Measurements from ENCODE around the gene CRIM1.

CRIM1 gene

DNA sequence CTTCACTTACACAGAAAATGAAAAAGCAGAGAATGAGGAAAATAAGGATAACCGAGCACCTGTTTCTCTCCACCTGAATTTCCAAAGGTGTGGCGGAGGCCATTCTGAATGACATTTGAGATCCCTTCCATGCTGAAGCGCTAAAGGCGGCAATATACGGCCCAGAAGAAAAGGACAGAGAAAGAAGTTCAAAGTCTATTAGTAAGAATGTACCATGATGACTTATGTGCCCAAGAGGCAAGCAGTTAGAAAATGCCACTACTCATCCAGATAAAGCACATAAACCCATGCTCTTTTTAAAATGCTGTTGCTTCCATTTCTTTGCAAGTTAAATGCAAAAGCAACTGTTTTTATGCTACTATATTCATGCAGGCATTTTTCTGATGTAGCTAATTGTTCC lies 205.1 kb downstream of the CRIM1 start:
- Histone ChIP-seq H3K9ac (ENCODE audit: low read length) (peak overlapping the region; percentile 87), H3K4ac (ENCODE audit: low read depth in 1 of 2, low read length in 2 of 2) (no peak overlapping the region), H3K4me1 (ENCODE audit: control insufficient read depth, insufficient read depth, low read depth, low read length) (peaks cover 5% of the 10 kb centered on the region), H2BK12ac (ENCODE audit: low read length in 2 of 2) (no peak overlapping the region), H4K8ac (ENCODE audit: low read length) (no peak overlapping the region), H3K4me3 (ENCODE audit: insufficient read depth in 1 of 2, low read depth in 1 of 2, low read length in 2 of 2) (no peak overlapping the region), H3K79me1 (replicated peaks; ENCODE audit: low read length, poor library complexity, severe bottlenecking) (peaks cover 22% of the 10 kb centered on the region), H2BK5ac (ENCODE audit: low read depth, low read length, poor library complexity, severe bottlenecking) (no peak overlapping the region), H3K9me3 (ENCODE audit: control insufficient read depth, low read length) (no peaks in the 10 kb centered on the region), H2BK120ac (ENCODE audit: low read depth, low read length) (no peak overlapping the region), H2AFZ (ENCODE audit: low read depth, low read length) (no peak overlapping the region), H3K36me3 (ENCODE audit: control insufficient read depth in 1 of 2, insufficient read depth in 2 of 2, low read depth in 1 of 2, low read length in 2 of 2) (peaks cover 5 to 29% of the 10 kb centered on the region in 2 experiments), H3K23ac (ENCODE audit: low read length in 2 of 2) (no peak overlapping the region), H3K27me3 (ENCODE audit: control insufficient read depth in 1 of 2, insufficient read depth in 1 of 2, low read length in 2 of 2) (no peaks in the 10 kb centered on the region), H3K18ac (ENCODE audit: low read depth in 1 of 2, low read length in 2 of 2) (peak overlapping the region in 1 of 2 experiments; percentile 17), H2BK15ac (ENCODE audit: low read depth, poor library complexity, severe bottlenecking) (no peak overlapping the region), H3K14ac (ENCODE audit: low read length in 2 of 2) (peak overlapping the region in 1 of 2 experiments; percentile 67), H2AK5ac (ENCODE audit: low read length, severe bottlenecking) (peak overlapping the region; percentile 23), H3K4me2 (ENCODE audit: low read length, poor library complexity, severe bottlenecking) (no peak overlapping the region), H3K27ac (ENCODE audit: low read length, poor library complexity, severe bottlenecking) (peak overlapping the region; percentile 17), H4K91ac (ENCODE audit: low read length) (no peak overlapping the region)
- no peak for DNase-seq
- 96% methylated on average over 5 of the region's 5 CpGs for WGBS

DNA sequence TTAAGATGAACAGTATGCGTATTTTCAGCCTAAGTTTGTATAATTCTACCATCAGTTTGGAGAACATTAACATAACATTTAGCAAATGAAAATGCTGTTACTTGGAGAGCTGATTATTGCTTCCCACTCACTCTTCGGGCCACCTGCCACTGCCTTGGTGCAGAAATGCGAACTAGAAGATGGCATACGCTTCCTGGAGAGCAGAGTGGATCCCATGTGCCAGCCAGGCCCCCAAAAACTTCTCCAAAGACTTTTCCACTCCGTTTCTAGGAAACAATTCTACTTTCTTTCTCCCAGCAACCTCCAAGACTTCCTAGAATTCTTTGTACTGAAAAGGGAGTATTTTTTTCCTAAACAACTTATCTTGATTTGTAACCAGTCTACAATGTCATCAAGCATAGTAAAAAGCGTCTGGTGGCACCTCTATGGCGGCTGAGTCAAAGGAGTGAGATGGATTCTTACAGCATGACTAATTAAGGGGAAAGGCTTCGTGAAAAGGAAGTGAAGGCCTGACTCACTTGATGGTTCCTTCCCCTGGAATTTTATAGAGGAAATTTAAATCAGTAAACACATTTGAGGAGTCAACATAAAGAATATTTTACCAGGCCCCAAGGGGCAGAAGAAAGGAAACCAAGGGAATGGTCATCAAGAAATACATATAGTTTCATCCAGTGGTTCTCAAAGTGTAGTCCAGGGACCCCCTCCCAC lies 205.8 kb downstream of the CRIM1 start:
- no peak overlapping the region for H3K14ac ChIP-seq (ENCODE audit: low read length in 2 of 2)
- H2BK15ac ChIP-seq (ENCODE audit: low read depth, poor library complexity, severe bottlenecking): peak overlapping the region; percentile 77
- H3K27ac ChIP-seq (ENCODE audit: low read length, poor library complexity, severe bottlenecking): peak overlapping the region; percentile 99
- 26% methylated on average over 7 of the region's 8 CpGs for WGBS
- no peak overlapping the region for H3K4me2 ChIP-seq (ENCODE audit: low read length, poor library complexity, severe bottlenecking)
- peak; percentile 95 for DNase-seq
- peak overlapping the region; percentile 89 for H2BK5ac ChIP-seq (ENCODE audit: low read depth, low read length, poor library complexity, severe bottlenecking)
- no peak overlapping the region for H3K23ac ChIP-seq (ENCODE audit: low read length in 2 of 2)
- H2BK12ac ChIP-seq (ENCODE audit: low read length in 2 of 2): peak overlapping the region in 1 of 2 experiments; percentile 84
- peaks cover 5% of the 10 kb centered on the region for H3K4me1 ChIP-seq (ENCODE audit: control insufficient read depth, insufficient read depth, low read depth, low read length)
- no peak overlapping the region for H3K4me3 ChIP-seq (ENCODE audit: insufficient read depth in 1 of 2, low read depth in 1 of 2, low read length in 2 of 2)
- H3K4ac ChIP-seq (ENCODE audit: low read depth in 1 of 2, low read length in 2 of 2): no peak overlapping the region
- no peaks in the 10 kb centered on the region for H3K27me3 ChIP-seq (ENCODE audit: control insufficient read depth in 1 of 2, insufficient read depth in 1 of 2, low read length in 2 of 2)
- peak overlapping the region; percentile 76 for H2BK120ac ChIP-seq (ENCODE audit: low read depth, low read length)
- H3K18ac ChIP-seq (ENCODE audit: low read depth in 1 of 2, low read length in 2 of 2): peak overlapping the region; percentile 58 to 91
- peak overlapping the region; percentile 99 for H2AK5ac ChIP-seq (ENCODE audit: low read length, severe bottlenecking)
- H3K36me3 ChIP-seq (ENCODE audit: control insufficient read depth in 1 of 2, insufficient read depth in 2 of 2, low read depth in 1 of 2, low read length in 2 of 2): peaks cover 6 to 30% of the 10 kb centered on the region in 2 experiments
- peaks cover 25% of the 10 kb centered on the region for H3K79me1 ChIP-seq (replicated peaks; ENCODE audit: low read length, poor library complexity, severe bottlenecking)
- no peaks in the 10 kb centered on the region for H3K9me3 ChIP-seq (ENCODE audit: control insufficient read depth, low read length)
- H4K91ac ChIP-seq (ENCODE audit: low read length): peak overlapping the region; percentile 85
- H4K8ac ChIP-seq (ENCODE audit: low read length): peak overlapping the region; percentile 52
- H3K9ac ChIP-seq (ENCODE audit: low read length): peak overlapping the region; percentile 87
- H2AFZ ChIP-seq (ENCODE audit: low read depth, low read length): no peak overlapping the region

GRCh38 chr2:36562240-36562639 lies 206.7 kb downstream of the CRIM1 start:
- no peak overlapping the region for H2AFZ ChIP-seq (ENCODE audit: low read depth, low read length)
- no peaks in the 10 kb centered on the region for H3K27me3 ChIP-seq (ENCODE audit: control insufficient read depth in 1 of 2, insufficient read depth in 1 of 2, low read length in 2 of 2)
- H3K9ac ChIP-seq (ENCODE audit: low read length): peak overlapping the region; percentile 87
- no peak overlapping the region for H2BK5ac ChIP-seq (ENCODE audit: low read depth, low read length, poor library complexity, severe bottlenecking)
- no peak overlapping the region for H4K8ac ChIP-seq (ENCODE audit: low read length)
- no peak overlapping the region for H3K23ac ChIP-seq (ENCODE audit: low read length in 2 of 2)
- H3K27ac ChIP-seq (ENCODE audit: low read length, poor library complexity, severe bottlenecking): peak overlapping the region; percentile 62
- no peak overlapping the region for H3K4ac ChIP-seq (ENCODE audit: low read depth in 1 of 2, low read length in 2 of 2)
- H3K36me3 ChIP-seq (ENCODE audit: control insufficient read depth in 1 of 2, insufficient read depth in 2 of 2, low read depth in 1 of 2, low read length in 2 of 2): peaks cover 6 to 38% of the 10 kb centered on the region in 2 experiments
- peaks cover 5% of the 10 kb centered on the region for H3K4me1 ChIP-seq (ENCODE audit: control insufficient read depth, insufficient read depth, low read depth, low read length)
- no peak overlapping the region for H2BK120ac ChIP-seq (ENCODE audit: low read depth, low read length)
- no peak overlapping the region for H2AK5ac ChIP-seq (ENCODE audit: low read length, severe bottlenecking)
- peaks cover 30% of the 10 kb centered on the region for H3K79me1 ChIP-seq (replicated peaks; ENCODE audit: low read length, poor library complexity, severe bottlenecking)
- 17% methylated on average over 1 of the region's 1 CpG for WGBS
- peak overlapping the region in 1 of 2 experiments; percentile 2 for H3K4me3 ChIP-seq (ENCODE audit: insufficient read depth in 1 of 2, low read depth in 1 of 2, low read length in 2 of 2)
- no peak overlapping the region for H3K18ac ChIP-seq (ENCODE audit: low read depth in 1 of 2, low read length in 2 of 2)
- no peak overlapping the region for H3K4me2 ChIP-seq (ENCODE audit: low read length, poor library complexity, severe bottlenecking)
- no peak overlapping the region for H2BK12ac ChIP-seq (ENCODE audit: low read length in 2 of 2)
- H3K9me3 ChIP-seq (ENCODE audit: control insufficient read depth, low read length): no peaks in the 10 kb centered on the region
- H2BK15ac ChIP-seq (ENCODE audit: low read depth, poor library complexity, severe bottlenecking): no peak overlapping the region
- no peak overlapping the region for H4K91ac ChIP-seq (ENCODE audit: low read length)
- peak; percentile 46 for DNase-seq
- H3K14ac ChIP-seq (ENCODE audit: low read length in 2 of 2): no peak overlapping the region

DNA sequence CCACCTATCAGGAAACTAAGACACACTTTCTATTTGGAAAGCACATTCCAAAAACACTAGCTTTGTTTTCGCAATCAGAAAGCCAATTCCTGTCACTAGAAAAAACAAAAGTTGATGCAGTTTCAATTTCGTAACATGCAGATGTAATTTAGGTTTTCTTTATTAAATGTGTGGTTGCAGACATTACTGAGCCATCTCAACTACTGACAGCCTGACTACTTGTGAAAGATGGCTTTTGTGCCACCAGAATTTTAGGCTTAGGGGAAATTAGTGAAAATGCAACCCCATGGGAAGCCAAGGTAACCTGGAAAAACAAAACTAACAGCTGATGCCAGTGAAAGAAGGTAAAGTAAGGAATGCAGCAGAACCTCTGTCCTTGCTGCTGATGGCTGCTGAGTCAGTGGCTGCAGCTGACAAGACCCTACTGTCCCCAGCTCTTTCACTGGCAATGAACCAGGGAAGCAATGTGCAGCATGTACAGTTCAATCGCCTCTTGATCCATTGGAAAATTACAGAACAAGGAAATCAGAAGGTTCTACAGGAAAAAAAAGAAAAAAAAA lies 207.5 kb downstream of the CRIM1 start:
- Histone ChIP-seq H3K79me1 (replicated peaks; ENCODE audit: low read length, poor library complexity, severe bottlenecking) (peaks cover 30% of the 10 kb centered on the region), H3K36me3 (ENCODE audit: control insufficient read depth in 1 of 2, insufficient read depth in 2 of 2, low read depth in 1 of 2, low read length in 2 of 2) (peaks cover 6 to 33% of the 10 kb centered on the region in 2 experiments), H3K27ac (ENCODE audit: low read length, poor library complexity, severe bottlenecking) (peak overlapping the region; percentile 35), H2AK5ac (ENCODE audit: low read length, severe bottlenecking) (no peak overlapping the region), H3K4me3 (ENCODE audit: insufficient read depth in 1 of 2, low read depth in 1 of 2, low read length in 2 of 2) (peak overlapping the region in 1 of 2 experiments; percentile 61), H2BK5ac (ENCODE audit: low read depth, low read length, poor library complexity, severe bottlenecking) (no peak overlapping the region), H3K14ac (ENCODE audit: low read length in 2 of 2) (no peak overlapping the region), H3K4me1 (ENCODE audit: control insufficient read depth, insufficient read depth, low read depth, low read length) (peaks cover 5% of the 10 kb centered on the region), H2BK12ac (ENCODE audit: low read length in 2 of 2) (peak overlapping the region; percentile 85 to 97), H2AFZ (ENCODE audit: low read depth, low read length) (no peak overlapping the region), H3K18ac (ENCODE audit: low read depth in 1 of 2, low read length in 2 of 2) (peak overlapping the region; percentile 11 to 64), H4K91ac (ENCODE audit: low read length) (no peak overlapping the region), H3K4ac (ENCODE audit: low read depth in 1 of 2, low read length in 2 of 2) (no peak overlapping the region), H3K4me2 (ENCODE audit: low read length, poor library complexity, severe bottlenecking) (no peak overlapping the region), H2BK15ac (ENCODE audit: low read depth, poor library complexity, severe bottlenecking) (no peak overlapping the region), H2BK120ac (ENCODE audit: low read depth, low read length) (no peak overlapping the region), H3K27me3 (ENCODE audit: control insufficient read depth in 1 of 2, insufficient read depth in 1 of 2, low read length in 2 of 2) (no peaks in the 10 kb centered on the region), H4K8ac (ENCODE audit: low read length) (no peak overlapping the region), H3K23ac (ENCODE audit: low read length in 2 of 2) (no peak overlapping the region), H3K9me3 (ENCODE audit: control insufficient read depth, low read length) (no peaks in the 10 kb centered on the region), H3K9ac (ENCODE audit: low read length) (peak overlapping the region; percentile 87)
- DNase-seq: peak; percentile 63
- 29% methylated on average over 2 of the region's 3 CpGs for WGBS

Measured in mesenchymal stem cell (in vitro differentiated cells and primary cell).